AG20443 (cell line): Measurements from ENCODE around the gene MR1.
"Not testable (repeated sequence)": the region's sequence is repeated elsewhere in the genome, so short reads cannot be mapped to it uniquely, and the experiment has no call there.

Source experiments
- DNase-seq: peaks from one replicate; pipeline ENCODE4 v3.0.0; 2012; ENCODE audit warnings: low spot score, mixed read lengths

Gene MR1

GRCh38 chr1:181028615-181029014 lies 5.2 kb upstream of the MR1 start:
- no peak for DNase-seq

- no peak for DNase-seq
These were observed 1.2 kb upstream of the MR1 start for GRCh38 chr1:181032535-181032934.

- DNase-seq: peak; percentile 29
These were observed 520 bp upstream of the MR1 start for GRCh38 chr1:181033128-181033798.

GRCh38 chr1:181035210-181035609 lies 1.4 kb downstream of the MR1 start:
- DNase-seq: not testable (repeated sequence)

GRCh38 chr1:181036107-181036836 lies 2.5 kb downstream of the MR1 start:
- no peak for DNase-seq

GRCh38 chr1:181037386-181037785 lies 3.6 kb downstream of the MR1 start:
- DNase-seq: no peak

- peak; percentile 78 for DNase-seq
These were observed 4.7 kb downstream of the MR1 start for GRCh38 chr1:181038399-181038873.

GRCh38 chr1:181040284-181040865 lies 6.6 kb downstream of the MR1 start:
- no peak for DNase-seq

GRCh38 chr1:181043025-181043888 lies 9.5 kb downstream of the MR1 start:
- peak; percentile 17 for DNase-seq

- DNase-seq: no peak
These were observed 10.7 kb downstream of the MR1 start for GRCh38 chr1:181044449-181044966.

- DNase-seq: not testable (repeated sequence)
These were observed 12.2 kb downstream of the MR1 start for GRCh38 chr1:181045946-181046345.

- no peak for DNase-seq
These were observed 15.6 kb downstream of the MR1 start for GRCh38 chr1:181049378-181049777.

- no peak for DNase-seq
These were observed 17.1 kb downstream of the MR1 start for GRCh38 chr1:181050922-181051321.

GRCh38 chr1:181056560-181056959 lies 22.8 kb downstream of the MR1 start:
- DNase-seq: no peak

GRCh38 chr1:181057079-181057478 lies 23.3 kb downstream of the MR1 start:
- no peak for DNase-seq

GRCh38 chr1:181059435-181059834 lies 25.7 kb downstream of the MR1 start:
- DNase-seq: no peak

- DNase-seq: no peak
These were observed 26.3 kb downstream of the MR1 start for GRCh38 chr1:181060066-181060465.

GRCh38 chr1:181060947-181061346 lies 27.2 kb downstream of the MR1 start:
- DNase-seq: not testable (repeated sequence)

GRCh38 chr1:181061487-181061886 lies 27.7 kb downstream of the MR1 start:
- DNase-seq: no peak

- DNase-seq: peak; percentile 12
These were observed 28.4 kb downstream of the MR1 start for GRCh38 chr1:181061891-181062835.
